HG03469 (cell line): ENCODE data around the gene SH3TC2.
"Not testable (repeated sequence)": the region's sequence is repeated elsewhere in the genome, so short reads cannot be mapped to it uniquely, and the experiment has no call there.

Source experiments
- ATAC-seq: cut with Tn5 transposase; IDR thresholded peaks from one replicate; pipeline ENCODE4 v1.9.1; 2021; ENCODE audit warnings: mild to moderate bottlenecking, moderate library complexity, moderate number of reproducible peaks; ENCODE audit not compliant: unreplicated experiment

Gene SH3TC2

GRCh38 chr5:149063017-149063687, at the start of gene SH3TC2:
TSS of gene SH3TC2 (minus strand) at chr5:149063062. CDS start at chr5:149063022, 40 bp downstream.
- no peak for ATAC-seq

GRCh38 chr5:149110406-149110805, 47.5 kb upstream of the SH3TC2 start:
- ATAC-seq = no peak

- no peak for ATAC-seq
These were observed 45.9 kb upstream of the SH3TC2 start for GRCh38 chr5:149108651-149109280.

- no peak for ATAC-seq
These were observed 37.5 kb upstream of the SH3TC2 start for GRCh38 chr5:149100331-149100730.

GRCh38 chr5:149099920-149100319, 37.1 kb upstream of the SH3TC2 start:
- ATAC-seq = no peak

DNA sequence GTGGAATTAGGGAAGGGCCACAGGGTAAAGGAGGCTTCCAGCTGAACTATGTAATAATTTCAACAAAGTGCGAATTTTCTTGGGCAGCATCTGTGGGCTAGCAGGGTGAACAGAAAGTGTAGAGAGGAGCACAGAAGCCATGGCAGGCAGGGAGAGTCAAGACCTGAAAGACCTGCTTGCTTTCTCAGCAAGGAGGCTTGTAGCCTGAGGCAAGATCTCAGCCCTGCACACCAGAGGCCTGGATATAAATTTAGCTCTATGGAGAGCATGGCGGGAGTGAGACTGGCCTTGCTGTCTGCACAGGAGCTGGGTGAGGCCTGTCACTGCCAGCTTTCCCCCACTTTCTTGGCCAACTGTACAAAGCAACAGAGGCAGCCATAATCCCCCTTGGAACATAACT, 32.1 kb upstream of the SH3TC2 start:
- ATAC-seq = no peak

GRCh38 chr5:149093625-149094024, 30.8 kb upstream of the SH3TC2 start:
- ATAC-seq = no peak

DNA sequence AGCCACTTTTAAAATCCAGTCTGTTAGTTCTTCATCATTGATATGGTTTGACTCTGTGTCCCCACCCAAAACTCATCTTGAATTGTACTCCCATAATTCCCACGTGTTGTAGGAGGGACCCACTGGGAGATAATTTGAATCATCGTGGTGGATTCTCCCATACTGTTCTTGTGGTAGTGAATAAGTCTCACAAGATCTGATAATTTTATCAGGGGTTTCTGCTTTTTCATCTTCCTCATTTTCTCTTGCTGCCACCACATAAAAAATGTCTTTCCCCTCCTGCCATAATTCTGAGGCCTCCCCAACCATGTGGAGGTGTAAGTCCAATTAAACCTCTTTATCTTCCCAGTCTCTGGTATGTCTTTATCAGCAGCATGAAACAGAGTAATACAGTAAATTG, 26.9 kb upstream of the SH3TC2 start:
- ATAC-seq = no peak

GRCh38 chr5:149088686-149089085, 25.8 kb upstream of the SH3TC2 start:
- no peak for ATAC-seq

GRCh38 chr5:149083846-149084245, 21.0 kb upstream of the SH3TC2 start:
- ATAC-seq = no peak

- ATAC-seq = no peak
These were observed 19.4 kb upstream of the SH3TC2 start for GRCh38 chr5:149082271-149082670.

GRCh38 chr5:149080294-149080693, 17.4 kb upstream of the SH3TC2 start:
- ATAC-seq = no peak

- ATAC-seq = no peak
These were observed 17.0 kb upstream of the SH3TC2 start for GRCh38 chr5:149079883-149080282.

GRCh38 chr5:149074071-149074470, 11.2 kb upstream of the SH3TC2 start:
- ATAC-seq = not testable (repeated sequence)

GRCh38 chr5:149073213-149073612, 10.4 kb upstream of the SH3TC2 start:
- ATAC-seq = no peak

- ATAC-seq = no peak
These were observed 9.9 kb upstream of the SH3TC2 start for GRCh38 chr5:149072791-149073190.

- no peak for ATAC-seq
These were observed 9.5 kb upstream of the SH3TC2 start for GRCh38 chr5:149072376-149072775.

DNA sequence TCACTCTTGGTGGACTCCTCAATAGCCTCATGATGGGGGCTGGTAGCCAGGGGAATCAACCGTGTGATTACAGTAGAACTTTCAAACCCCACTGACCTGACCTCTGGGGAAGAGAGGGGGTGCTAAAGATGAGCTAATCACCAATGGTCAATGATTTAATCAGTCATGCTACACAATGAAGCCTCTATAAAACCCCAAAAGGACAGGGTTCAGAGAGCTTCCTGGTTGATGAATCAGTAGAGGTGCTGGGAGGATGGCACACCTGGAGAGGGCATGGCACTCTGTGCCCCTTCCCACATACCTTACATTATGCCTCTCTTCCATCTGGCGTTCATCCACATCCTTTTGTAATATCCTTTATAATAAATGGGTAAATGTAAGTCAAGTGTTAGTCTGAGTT, 8.9 kb upstream of the SH3TC2 start:
- ATAC-seq = no peak

GRCh38 chr5:149071216-149071615, 8.4 kb upstream of the SH3TC2 start:
- no peak for ATAC-seq

- no peak for ATAC-seq
These were observed 6.8 kb upstream of the SH3TC2 start for GRCh38 chr5:149069711-149070110.

GRCh38 chr5:149063896-149064478, 1.1 kb upstream of the SH3TC2 start:
- ATAC-seq = no peak

- no peak for ATAC-seq
These were observed 368 bp downstream of the SH3TC2 start for GRCh38 chr5:149062371-149063016.
